ENCODE results near the gene HSPA1L. TPM values are rescaled to one million over a fixed set of nuclear protein-coding genes. Genes with fewer than 3 reads are reported as not detected.

Gene HSPA1L
- total RNA-seq, 1 experiment from 2014 or later = 0.12 TPM

DNA sequence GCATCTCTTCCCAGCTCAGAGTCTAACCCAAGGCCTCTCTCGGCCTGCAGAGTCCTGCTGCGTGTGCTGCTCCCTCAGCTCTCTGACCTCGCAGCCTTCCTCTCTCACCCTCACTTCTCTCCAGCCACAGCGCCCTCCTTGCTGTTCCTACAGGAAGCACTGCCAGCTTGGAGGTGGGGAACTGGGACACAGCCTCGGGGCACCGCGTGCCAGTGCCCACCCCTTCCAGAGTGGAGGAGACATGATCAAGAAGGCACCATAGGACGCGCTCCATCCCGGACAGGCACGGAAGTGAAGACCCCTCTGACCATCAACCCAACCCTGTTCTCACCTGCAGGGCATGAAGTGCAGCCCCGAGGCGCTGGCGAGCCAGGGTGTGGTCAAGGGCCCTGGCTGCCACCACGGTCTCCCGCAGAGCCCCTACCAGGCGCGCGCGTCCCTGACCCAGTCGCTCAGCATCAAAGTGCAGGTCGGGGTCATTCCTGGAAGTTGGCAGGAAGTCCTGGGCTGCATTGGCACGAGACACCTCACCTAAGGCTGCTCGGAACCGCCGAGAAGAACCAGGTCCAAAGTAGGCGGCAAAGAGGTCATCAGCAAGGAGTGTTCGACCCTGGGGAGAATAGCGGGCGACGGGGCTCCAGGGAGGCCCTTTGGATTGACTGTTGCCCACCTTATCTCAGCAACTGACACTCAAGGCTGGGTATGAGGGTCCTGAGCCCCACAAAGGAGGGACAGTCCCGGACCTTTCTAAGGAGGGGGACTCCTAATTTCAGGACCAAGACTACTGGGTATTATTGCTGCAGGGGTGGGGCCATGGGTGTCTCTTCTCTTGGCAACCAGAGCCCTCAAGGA, 39.2 kb downstream of the HSPA1L start:
- H3K27me3 ChIP-seq (ENCODE audit: insufficient read depth, low read length) = no peaks in the 10 kb centered on the region
- BruUV-seq (replicated peaks) = no TSS peak
- H3K9me3 ChIP-seq (ENCODE audit: control insufficient read depth in 1 of 2, insufficient read depth in 1 of 2, low read depth in 1 of 2, low read length in 2 of 2) = no peaks in the 10 kb centered on the region
- H3K9me2 ChIP-seq (ENCODE audit: insufficient read depth) = no peaks in the 10 kb centered on the region
- peak overlapping the region; percentile 64 for H3K9ac ChIP-seq (ENCODE audit: low read length)
- intact Hi-C loops (cut with micrococcal nuclease) = no loop called here
- H3K4me3 ChIP-seq (replicated peaks in 1 of 2; ENCODE audit: low read depth in 1 of 2, low read length in 2 of 2) = peak overlapping the region; percentile 40 to 56
- peak overlapping the region; percentile 79 for H3K27ac ChIP-seq (ENCODE audit: low read depth, low read length)
- H2AFZ ChIP-seq (ENCODE audit: low read depth, low read length, poor library complexity, severe bottlenecking) = no peak overlapping the region
- ChIA-PET POLR2A (interaction anchor here (0.8 to 4.8 kb wide), 7 partner anchors 8 to 87 kb away, joined by 3 to 47 read pairs (median 4); partner anchors contain the start of genes HSPA1B and NEU1), CTCF (interaction anchor here (0.6 to 1.0 kb wide), 3 partner anchors 15 to 87 kb away, joined by 3 to 11 read pairs (median 3); partner anchors contain the start of gene NEU1), RAD21 (ENCODE audit: low non-redundant PET in 1 of 2, low total read pairs in 2 of 2, uncharacterized antibody in 2 of 2, unreplicated experiment in 2 of 2) (interaction anchor here in 1 of 2 experiments (0.7 to 1.1 kb wide), 3 partner anchors 17 to 41 kb away, joined by 3 to 5 read pairs (median 4); no protein-coding TSS in a partner anchor)
- no peak for ATAC-seq
- peaks cover 0 to 20% of the 10 kb centered on the region in 2 experiments; a peak in 1 of 4 replicates for H3K36me3 ChIP-seq (ENCODE audit: control insufficient read depth in 1 of 2, insufficient read depth in 2 of 2, low read length in 2 of 2)
- DNase-seq (ENCODE audit: low read depth, low spot score) = no peak
- H3K79me2 ChIP-seq (ENCODE audit: insufficient read depth, low read length) = no peaks in the 10 kb centered on the region
- TF ChIP-seq, protein P1, sequence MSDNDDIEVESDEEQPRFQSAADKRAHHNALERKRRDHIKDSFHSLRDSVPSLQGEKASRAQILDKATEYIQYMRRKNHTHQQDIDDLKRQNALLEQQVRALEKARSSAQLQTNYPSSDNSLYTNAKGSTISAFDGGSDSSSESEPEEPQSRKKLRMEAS (IDR thresholded peaks at IDR 0.05) = no peak
- TF ChIP-seq FOSL1 (IDR thresholded peaks at IDR 0.05; ENCODE audit: low read depth) = no peak
- TF ChIP-seq SIN3A (IDR thresholded peaks at IDR 0.05; ENCODE audit: low read depth) = no peak
- TF ChIP-seq, protein P2, sequence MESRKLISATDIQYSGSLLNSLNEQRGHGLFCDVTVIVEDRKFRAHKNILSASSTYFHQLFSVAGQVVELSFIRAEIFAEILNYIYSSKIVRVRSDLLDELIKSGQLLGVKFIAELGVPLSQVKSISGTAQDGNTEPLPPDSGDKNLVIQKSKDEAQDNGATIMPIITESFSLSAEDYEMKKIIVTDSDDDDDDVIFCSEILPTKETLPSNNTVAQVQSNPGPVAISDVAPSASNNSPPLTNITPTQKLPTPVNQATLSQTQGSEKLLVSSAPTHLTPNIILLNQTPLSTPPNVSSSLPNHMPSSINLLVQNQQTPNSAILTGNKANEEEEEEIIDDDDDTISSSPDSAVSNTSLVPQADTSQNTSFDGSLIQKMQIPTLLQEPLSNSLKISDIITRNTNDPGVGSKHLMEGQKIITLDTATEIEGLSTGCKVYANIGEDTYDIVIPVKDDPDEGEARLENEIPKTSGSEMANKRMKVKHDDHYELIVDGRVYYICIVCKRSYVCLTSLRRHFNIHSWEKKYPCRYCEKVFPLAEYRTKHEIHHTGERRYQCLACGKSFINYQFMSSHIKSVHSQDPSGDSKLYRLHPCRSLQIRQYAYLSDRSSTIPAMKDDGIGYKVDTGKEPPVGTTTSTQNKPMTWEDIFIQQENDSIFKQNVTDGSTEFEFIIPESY (IDR thresholded peaks at IDR 0.05; ENCODE audit: extremely low read depth, insufficient replicate concordance, low read length) = no peak
- TF ChIP-seq YY1 (IDR thresholded peaks at IDR 0.05; ENCODE audit: extremely low read depth, insufficient replicate concordance, low read depth, low read length) = no peak
- no peak for TF ChIP-seq SP1 (IDR thresholded peaks at IDR 0.05; ENCODE audit: low read depth)
- no peak for TF ChIP-seq EGR1 (IDR thresholded peaks at IDR 0.05; ENCODE audit: low read depth)
- no peak for TF ChIP-seq JUND (IDR thresholded peaks at IDR 0.05)
- TF ChIP-seq RAD21 (IDR thresholded peaks at IDR 0.05; ENCODE audit: low read depth) = no peak
- TF ChIP-seq, protein P3, sequence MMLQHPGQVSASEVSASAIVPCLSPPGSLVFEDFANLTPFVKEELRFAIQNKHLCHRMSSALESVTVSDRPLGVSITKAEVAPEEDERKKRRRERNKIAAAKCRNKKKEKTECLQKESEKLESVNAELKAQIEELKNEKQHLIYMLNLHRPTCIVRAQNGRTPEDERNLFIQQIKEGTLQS (IDR thresholded peaks at IDR 0.05) = no peak
- TF ChIP-seq ZNF274 (IDR thresholded peaks at IDR 0.05; ENCODE audit: low read depth, low read length) = no peak
- no peak for TF ChIP-seq EZH2phosphoT487 (IDR thresholded peaks at IDR 0.05; ENCODE audit: borderline replicate concordance)
- no peak for TF ChIP-seq CBX3 (IDR thresholded peaks at IDR 0.05; ENCODE audit: low read depth)
- no peak for TF ChIP-seq POLR2A (IDR thresholded peaks at IDR 0.05; ENCODE audit: borderline replicate concordance, extremely low read depth, insufficient read depth, insufficient read length)
- TF ChIP-seq CTCF (IDR thresholded peaks at IDR 0.05 in 2 of 3, conservative IDR thresholded peaks at IDR 0.05 in 1 of 3; ENCODE audit: borderline replicate concordance in 1 of 3, insufficient read depth in 1 of 3, low read depth in 2 of 3, low read length in 2 of 3) = no peak
- TF ChIP-seq ZFX (IDR thresholded peaks at IDR 0.05) = no peak
- H3K4me1 ChIP-seq (ENCODE audit: control insufficient read depth in 1 of 2, insufficient read depth in 2 of 2, low read length in 2 of 2) = peaks cover 43 to 60% of the 10 kb centered on the region in 2 experiments
- H4K20me1 ChIP-seq (ENCODE audit: insufficient read depth) = no peaks in the 10 kb centered on the region
- peak overlapping the region; percentile 79 for H3K4me2 ChIP-seq (ENCODE audit: low read length)
